GM18517 (cell line): ENCODE measurements around the gene DYNLT2.

Experiments
- ATAC-seq: cut with Tn5 transposase; IDR thresholded peaks from one replicate; pipeline ENCODE4 v1.9.1; 2021; ENCODE audit warnings: mild to moderate bottlenecking, moderate library complexity; ENCODE audit not compliant: unreplicated experiment

Gene DYNLT2

GRCh38 chr6:169738976-169739529, 12.3 kb downstream of the DYNLT2 start:
- ATAC-seq: no peak

- ATAC-seq: no peak
Measured at GRCh38 chr6:169738204-169738975, 13.0 kb downstream of the DYNLT2 start.

GRCh38 chr6:169729961-169730360, 21.4 kb downstream of the DYNLT2 start:
- no peak for ATAC-seq

- ATAC-seq: no peak
Measured at GRCh38 chr6:169726963-169727362, 24.4 kb downstream of the DYNLT2 start.

GRCh38 chr6:169726049-169726400, 25.3 kb downstream of the DYNLT2 start:
- ATAC-seq: no peak

- peak; percentile 19 for ATAC-seq
Measured at GRCh38 chr6:169725125-169726048, 26.0 kb downstream of the DYNLT2 start.

- ATAC-seq: peak; percentile 33
Measured at GRCh38 chr6:169724494-169725124, 26.8 kb downstream of the DYNLT2 start, which contains the start of gene PHF10. Gene PHF10, minus strand, starts transcription at chr6:169724500. Its CDS starts 569 bp downstream, at chr6:169723931.

- peak; percentile 19 for ATAC-seq
Measured at GRCh38 chr6:169723991-169724493, 27.3 kb downstream of the DYNLT2 start.

GRCh38 chr6:169723200-169723909, 28.0 kb downstream of the DYNLT2 start:
- ATAC-seq: peak; percentile 47

- ATAC-seq: peak; percentile 21
Measured at GRCh38 chr6:169722362-169723199, 28.8 kb downstream of the DYNLT2 start.

GRCh38 chr6:169720207-169720855, 31.0 kb downstream of the DYNLT2 start:
- ATAC-seq: no peak

- ATAC-seq: no peak
Measured at GRCh38 chr6:169719117-169719516, 32.3 kb downstream of the DYNLT2 start.

- no peak for ATAC-seq
Measured at GRCh38 chr6:169714595-169714994, 36.8 kb downstream of the DYNLT2 start.

GRCh38 chr6:169714178-169714577, 37.2 kb downstream of the DYNLT2 start:
- ATAC-seq: no peak

GRCh38 chr6:169710009-169710408, 41.4 kb downstream of the DYNLT2 start:
- no peak for ATAC-seq

- ATAC-seq: peak; percentile 47
Measured at GRCh38 chr6:169709293-169709692, 42.1 kb downstream of the DYNLT2 start.

GRCh38 chr6:169707772-169708171, 43.6 kb downstream of the DYNLT2 start:
- no peak for ATAC-seq

- no peak for ATAC-seq
Measured at GRCh38 chr6:169702840-169703246, 48.5 kb downstream of the DYNLT2 start.
